Measurements from ENCODE around the gene HSCB. TPM values are rescaled to one million over a fixed set of nuclear protein-coding genes. Genes with fewer than 3 reads are reported as not detected.

The HSCB gene
- total RNA-seq, 3 donors from 2014 or later: 15.0 to 17.2 (median 15.0) TPM

Other genes starting within 250 kb of the HSCB start
- gene TTC28, start 62.2 kb upstream of the HSCB start, total RNA-seq: under 1 TPM; 0.66 to 0.90 (median 0.71) TPM
- gene CHEK2, start 219 bp upstream of the HSCB start, total RNA-seq: 1 to 10 TPM; 6.0 to 9.1 (median 6.5) TPM
- 10 to 100 TPM; 27.2 to 31.2 (median 28.5) TPM for gene CCDC117, start 30.7 kb downstream of the HSCB start, total RNA-seq
- 100 to 1,000 TPM in 2 of 3 donors, 10 to 100 TPM in 1; 79.7 to 118 (median 105) TPM for gene XBP1, start 58.5 kb downstream of the HSCB start, total RNA-seq
- 1 to 10 TPM; 3.3 to 4.9 (median 3.8) TPM for gene ZNRF3, start 141.5 kb downstream of the HSCB start, total RNA-seq